Measurements from ENCODE around the gene CNOT2.
"Not testable (repeated sequence)": the region's sequence is repeated elsewhere in the genome, so short reads cannot be mapped to it uniquely, and the experiment has no call there.

CNOT2 gene

DNA sequence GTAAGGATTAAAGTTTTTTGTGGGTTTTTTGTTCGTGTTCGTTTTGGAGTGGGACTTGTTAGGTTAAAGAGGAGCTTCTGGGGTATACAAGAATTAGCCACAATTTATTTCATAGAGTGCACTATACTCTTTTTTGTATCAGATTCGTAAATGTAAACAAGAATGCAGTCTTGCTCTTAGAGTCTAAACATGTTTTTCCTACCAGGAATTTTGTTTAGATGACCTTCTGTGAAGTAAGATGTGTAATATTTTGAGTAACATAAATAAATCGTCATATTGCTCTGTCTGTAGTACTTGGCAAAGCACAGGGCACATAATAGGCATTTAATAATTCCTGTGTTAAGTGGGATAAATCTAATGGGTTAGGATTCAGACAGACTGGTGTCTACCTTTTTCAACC lies 9.6 kb downstream of the CNOT2 start:
- no peak for DNase-seq

DNA sequence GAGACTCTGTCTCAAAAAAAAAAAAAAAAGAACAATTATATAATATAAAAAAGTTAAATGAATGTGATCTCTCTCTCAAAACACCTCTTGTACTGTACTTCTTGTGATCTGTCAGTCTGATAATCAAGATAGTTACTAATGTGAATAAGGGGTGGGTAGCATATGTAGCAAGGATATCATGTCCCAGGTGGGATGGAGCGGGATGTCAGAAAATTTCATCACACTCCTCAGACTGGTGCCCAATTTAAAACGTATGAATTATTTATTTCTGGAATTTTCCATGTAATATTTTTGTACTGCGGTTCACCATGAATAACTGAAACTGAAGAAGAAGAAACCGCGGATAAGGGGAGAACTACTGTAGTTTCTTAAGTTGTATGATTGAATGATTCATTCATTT lies 11.0 kb downstream of the CNOT2 start:
- no peak for DNase-seq

DNA sequence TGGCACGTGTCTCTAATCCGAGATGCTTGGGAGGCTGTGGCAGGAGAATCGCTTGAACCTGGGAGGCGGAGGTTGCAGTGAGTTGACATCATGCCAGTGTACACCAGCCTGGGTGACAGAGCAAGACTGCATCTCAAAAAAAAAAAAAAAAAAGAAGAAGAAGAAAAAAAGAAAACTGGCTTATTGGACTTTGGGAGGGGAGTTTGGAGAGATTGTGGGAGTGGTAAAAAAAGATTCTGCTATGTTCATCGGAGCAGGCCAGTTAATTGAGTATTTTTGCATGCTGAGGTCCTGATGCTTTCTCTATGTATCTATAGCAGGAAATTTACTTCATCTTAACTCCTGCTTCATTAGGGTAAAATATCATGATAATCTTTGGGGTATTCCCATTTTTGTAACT lies 11.6 kb downstream of the CNOT2 start:
- DNase-seq: no peak

DNA sequence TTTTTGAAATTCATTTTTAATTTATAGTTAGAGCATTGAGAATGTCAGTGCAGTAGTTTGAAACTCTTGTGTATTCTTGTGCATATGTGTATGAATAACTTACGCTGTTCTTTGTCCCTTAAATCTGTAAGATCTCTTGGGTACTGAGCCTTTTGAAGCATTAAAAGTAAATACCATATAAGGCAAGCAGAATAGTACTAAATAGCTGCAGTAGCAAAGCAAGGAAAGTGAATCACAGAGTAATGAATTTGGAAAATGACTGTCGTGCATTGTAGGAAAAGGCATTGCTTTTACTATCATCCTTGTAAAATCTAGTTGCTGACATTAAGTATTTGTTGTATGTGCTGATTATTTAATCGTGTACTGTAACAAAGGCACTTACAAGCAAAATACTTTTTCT lies 12.1 kb downstream of the CNOT2 start:
- no peak for DNase-seq

DNA sequence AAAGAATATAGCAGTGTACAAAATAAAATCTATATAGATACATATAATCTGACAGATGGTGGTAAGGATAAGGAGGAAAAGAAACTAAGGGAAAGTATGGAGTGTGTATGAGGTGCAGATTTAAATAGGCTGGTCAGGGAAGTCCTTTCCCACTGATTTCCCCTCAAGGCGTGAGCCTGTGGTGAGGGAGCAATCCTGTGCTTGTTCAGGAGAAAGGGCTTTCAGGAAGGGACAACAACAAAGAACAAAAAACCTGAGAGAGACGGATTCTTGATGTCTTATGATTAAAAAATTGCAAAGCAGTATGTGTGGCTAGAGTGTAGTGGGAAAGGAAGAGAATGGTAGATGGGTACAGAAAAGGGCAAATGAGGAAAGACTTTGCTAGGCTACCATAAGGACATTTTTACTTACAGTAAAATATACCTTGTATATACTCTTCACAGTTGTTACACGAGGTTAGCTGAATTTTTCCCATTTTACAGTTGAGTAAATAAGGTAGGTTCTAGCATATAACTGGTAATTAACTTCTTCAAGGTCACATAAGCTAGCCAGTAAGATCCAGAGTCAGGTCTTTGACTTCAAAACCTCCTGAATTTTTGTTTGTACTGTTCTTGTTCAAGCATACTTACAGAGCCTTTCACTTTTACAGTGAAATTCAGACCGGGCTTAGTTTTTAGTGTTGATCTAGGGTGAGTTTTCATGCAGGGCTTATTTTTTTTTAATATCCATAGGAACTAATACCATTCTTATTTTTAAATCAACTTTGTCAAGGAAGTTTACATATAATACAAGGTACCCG lies 15.6 kb downstream of the CNOT2 start:
- DNase-seq: no peak

DNA sequence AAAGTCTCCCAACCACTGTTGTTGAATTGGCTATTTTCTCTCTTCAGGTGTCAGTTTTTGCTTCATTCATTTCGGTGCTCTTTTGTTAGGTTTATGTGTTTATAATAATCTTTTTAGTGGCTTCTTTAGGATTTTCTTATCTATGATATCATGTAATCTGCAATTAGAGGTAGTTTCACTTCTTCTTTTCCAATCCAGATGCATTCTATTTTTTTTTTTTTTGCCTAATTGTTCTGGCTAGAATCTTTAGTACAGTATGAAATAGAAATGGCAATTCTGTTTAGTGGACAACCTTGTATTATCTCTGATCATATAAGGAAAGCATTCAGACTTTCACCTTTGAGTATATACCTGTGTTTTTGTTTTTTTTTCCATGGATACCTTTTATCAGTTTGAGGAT lies 17.4 kb downstream of the CNOT2 start:
- DNase-seq: no peak

DNA sequence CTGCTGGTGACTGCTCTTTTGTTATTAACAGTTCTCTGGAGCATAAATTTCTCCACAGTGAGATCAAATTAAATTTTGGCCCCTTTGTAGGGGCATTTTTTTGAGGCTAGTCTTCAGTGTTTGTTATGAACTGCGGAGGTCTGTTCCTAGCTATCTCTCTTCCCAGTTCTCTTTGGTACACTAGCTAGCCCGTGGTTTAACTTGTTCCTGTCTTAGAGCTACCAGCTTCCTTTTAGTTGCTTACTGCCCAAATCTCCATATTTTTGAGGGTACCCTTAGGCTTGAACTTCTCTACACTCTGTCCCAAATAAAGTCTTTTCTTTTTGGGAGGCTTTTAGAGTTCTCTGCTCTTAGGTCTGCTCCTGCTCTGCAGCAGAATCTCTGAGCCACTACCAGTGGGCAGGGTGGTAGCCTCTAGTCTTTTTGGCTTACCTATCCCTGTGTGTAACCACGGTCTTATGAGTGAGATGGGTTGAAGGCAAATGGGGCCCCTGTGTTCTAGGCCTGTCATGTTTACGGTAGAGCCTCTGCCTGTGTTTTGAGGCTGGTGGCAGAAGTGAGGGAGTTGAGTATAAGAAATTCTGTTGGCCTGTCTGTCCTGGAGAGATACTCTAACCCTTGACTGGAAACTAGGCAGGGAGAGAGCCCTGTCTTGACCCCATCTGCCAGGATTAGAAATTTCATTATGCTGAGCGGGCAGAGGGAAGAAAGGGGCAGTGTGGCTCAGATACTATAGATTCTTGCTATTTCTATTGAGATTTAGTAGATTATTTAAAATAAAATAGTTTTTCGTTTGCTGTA lies 21.0 kb downstream of the CNOT2 start:
- DNase-seq: no peak

DNA sequence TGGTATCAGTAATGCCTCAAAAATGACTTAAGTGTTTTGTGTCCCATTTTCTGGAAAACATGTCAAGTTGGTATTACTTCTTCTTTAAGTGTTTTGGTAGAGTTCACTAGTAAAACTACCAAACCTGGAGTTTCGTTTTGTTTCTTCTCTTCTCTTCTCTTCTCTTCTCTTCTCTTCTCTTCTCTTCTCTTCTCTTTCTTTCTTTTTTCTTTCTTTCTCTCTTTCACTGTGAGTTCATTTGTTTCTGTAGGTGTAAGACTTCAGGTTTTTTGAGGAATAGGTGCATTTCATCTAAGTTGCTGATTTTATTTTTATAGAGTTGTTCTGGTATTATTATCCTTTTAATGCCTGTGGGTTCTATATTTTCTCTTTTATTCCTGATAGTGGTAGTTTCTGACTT lies 21.9 kb downstream of the CNOT2 start:
- DNase-seq: no peak

DNA sequence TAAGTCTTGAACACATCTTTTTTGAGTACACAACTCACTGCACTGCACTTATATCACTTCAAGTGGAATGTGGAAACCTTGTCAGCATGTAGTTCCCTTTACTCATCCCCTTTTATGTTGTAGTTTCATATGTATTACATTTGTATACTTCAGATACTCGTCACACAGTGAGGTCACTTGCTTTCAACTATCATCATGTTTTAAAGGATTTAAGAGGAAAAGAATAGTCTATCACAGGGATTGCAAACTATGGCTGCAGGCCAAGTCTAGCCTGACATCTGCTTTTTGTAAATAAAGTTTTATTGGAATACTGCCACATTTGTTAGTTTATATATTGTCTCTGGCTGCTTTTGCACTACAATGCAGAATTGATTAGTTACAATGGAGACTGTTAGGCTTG lies 24.3 kb downstream of the CNOT2 start:
- peak; percentile 1 for DNase-seq

DNA sequence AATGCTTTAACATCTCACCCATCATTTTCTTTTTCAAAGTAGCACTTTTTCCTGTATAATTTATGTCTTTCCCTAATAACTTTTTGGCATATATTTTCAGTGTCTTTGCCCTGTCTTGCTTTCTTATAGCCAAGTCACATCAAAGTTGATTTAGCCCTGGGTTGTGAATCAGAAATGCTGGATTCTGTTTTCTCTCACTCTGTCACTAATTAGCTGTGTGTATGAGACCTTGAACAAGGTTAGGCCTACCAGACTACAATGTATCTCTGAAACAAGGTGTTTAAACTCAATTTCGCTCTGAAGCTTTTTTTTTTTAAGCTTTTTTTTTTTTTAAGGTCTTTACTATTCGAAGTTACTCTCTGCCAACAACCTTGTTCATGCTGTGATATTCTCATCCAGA lies 25.7 kb downstream of the CNOT2 start:
- no peak for DNase-seq

DNA sequence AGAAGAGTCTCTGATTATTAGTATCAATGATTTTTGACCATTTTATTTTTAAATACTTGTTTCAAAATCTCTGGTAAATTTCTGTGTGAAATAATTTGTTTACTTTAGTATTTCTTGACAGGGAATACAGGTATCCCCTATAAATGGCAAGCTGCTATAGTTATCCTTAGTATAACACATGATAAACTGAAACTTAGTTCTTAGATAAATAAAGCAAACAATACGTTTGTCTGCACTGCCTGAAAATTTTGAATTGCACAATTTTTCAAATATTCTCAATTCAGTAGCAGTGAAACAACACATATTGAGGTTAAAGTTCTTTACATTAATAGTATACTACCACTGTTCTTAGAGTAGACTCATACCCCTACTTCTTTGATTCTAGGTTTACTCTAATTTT lies 26.9 kb downstream of the CNOT2 start:
- no peak for DNase-seq

DNA sequence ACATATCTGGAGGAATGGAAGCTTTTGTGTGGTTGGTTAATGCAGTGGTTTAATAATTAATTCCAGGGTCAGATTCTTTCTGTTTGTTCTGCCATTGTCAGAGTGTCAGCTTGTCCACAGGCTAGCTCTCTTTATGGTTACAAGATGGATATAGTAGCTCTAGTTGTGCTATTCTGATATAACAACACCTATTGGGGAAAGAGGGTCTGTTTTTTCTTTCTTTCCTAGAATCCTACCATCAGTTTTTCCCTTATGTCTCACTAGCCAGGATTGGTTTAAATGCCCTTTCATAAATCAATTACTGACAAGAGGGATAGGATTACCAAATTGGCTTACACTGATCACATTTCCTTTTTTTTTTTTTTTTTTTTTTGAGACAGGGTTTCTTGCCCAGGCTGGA lies 27.8 kb downstream of the CNOT2 start:
- no peak for DNase-seq

DNA sequence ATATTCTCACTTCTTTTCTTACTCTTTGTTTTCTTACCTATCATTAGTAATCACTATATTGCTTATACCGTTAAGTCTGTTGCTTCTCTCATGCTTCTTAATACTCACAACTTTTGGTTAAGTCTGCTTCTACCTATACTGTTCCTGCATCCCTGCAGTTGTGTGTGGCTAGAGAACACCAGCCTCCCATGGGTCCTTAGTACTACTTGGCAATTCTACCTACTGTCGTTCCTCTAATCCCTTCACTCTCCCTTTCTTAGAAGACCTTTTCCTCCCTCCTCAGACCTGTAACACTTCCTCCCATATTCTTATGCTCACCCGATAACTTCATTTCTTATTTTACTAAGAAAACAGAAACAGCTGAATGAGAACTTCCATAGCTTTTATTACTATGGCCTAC lies 29.3 kb downstream of the CNOT2 start:
- no peak for DNase-seq

DNA sequence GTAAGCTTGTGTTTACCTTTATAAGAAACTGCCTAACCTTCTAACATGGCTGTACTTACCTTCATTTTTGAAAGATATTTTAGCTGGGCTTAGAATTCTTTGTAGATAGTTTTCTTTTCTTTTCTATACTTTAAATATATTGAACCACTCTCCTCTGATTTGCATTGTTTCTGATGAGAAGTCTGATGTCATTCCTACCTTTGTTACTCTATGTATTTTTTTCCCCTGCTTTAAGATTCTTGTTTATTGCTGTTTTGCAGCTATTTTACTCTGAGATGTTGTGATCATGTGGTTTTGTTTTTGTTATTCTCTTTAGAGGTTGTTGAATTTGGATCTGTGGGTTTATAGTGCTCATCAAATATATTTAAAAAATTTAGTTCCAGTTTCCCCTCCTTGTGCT lies 31.8 kb downstream of the CNOT2 start:
- no peak for DNase-seq

DNA sequence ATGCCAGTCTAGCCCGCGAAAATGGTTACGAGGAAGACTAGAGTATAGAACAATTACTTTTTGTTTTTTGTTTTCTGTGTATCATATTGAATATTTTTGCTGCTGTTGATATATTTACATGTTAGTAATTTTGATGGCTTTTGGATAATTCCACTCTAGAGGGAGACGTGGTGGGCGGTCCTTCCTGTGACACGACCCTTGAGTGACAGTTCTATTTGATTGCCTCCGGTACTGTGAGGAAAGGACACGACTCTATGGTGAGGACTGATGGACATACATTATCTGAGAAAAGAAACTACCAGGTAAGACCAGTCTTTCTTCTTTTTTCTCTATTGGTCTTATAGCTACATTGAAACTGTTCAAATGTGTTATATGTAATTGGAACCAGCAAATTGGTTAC lies 34.7 kb downstream of the CNOT2 start:
- DNase-seq: no peak

DNA sequence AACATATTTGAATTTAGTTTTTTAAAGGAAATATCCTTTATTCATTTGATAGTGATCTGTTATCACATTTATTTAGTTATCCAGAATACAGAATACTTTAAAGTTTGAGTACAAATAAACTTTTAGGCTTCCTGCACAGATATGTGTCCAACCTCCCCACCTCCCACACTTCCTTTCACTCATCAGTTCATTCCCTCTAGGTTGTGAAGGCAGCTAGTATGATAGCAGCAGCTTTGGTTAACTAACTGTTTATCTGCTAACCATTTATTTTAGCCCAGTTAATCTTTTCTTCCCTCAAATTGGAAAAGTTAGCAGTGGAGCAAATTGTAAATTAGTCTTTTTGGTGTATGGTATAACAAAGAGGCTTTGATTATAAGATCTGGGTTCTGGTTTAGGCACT lies 35.7 kb downstream of the CNOT2 start:
- DNase-seq: no peak

DNA sequence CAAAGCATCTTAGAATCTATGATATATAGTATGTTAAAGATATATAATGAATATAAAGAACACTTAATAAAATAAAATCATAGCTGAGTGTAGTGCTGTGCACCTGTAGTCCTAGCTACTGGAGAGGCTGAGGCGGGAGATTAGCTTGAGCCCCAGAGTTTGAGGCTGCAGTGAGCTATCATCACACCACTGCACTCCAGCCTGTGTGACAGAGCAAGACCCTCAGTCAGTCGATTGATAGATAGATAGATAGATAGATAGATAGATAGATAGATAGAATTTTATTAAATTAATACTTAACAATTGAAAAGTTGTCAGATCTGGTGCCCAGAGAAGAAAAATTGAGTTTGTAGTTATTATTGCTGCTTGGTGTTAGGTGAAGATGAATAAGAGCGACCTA lies 40.0 kb downstream of the CNOT2 start:
- DNase-seq: no peak

DNA sequence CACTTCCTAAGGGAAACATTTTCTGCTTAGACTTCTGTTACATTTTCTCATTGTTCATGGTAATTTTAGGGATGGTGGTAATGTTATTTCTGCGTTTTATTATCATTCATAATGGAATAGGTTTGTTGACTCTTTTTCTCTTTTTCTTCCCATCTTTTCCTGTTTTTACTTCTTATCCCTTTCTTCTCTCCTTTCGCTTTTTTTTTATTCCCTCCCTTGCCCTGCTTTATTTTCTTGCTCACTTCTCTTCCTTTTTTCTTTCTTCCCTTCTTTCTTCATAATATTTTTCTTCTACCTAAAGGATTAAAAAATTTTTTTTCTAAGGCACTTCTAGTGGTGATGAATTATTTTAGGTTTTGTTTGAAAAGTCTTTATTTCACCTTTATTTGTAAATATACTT lies 45.6 kb downstream of the CNOT2 start:
- DNase-seq: no peak

DNA sequence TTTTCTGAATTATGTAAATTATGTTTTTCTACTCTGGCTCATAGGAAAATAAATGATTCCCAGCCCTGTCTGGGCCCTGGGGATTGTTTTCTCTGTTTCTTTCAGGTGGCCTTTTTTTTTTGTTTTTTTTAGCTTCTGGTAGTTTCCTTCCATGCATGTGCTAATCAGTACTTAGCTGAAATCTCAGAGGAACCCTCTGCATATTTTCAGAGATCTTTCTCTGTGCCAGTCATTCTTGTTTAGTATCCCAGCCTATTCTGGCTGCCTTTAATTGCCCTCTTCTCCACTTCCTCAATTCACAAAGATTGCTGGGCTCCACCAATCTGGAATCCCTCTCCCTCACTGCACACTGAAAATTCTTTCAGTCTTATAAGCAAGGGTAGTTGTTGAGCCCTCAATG lies 46.9 kb downstream of the CNOT2 start:
- no peak for DNase-seq

DNA sequence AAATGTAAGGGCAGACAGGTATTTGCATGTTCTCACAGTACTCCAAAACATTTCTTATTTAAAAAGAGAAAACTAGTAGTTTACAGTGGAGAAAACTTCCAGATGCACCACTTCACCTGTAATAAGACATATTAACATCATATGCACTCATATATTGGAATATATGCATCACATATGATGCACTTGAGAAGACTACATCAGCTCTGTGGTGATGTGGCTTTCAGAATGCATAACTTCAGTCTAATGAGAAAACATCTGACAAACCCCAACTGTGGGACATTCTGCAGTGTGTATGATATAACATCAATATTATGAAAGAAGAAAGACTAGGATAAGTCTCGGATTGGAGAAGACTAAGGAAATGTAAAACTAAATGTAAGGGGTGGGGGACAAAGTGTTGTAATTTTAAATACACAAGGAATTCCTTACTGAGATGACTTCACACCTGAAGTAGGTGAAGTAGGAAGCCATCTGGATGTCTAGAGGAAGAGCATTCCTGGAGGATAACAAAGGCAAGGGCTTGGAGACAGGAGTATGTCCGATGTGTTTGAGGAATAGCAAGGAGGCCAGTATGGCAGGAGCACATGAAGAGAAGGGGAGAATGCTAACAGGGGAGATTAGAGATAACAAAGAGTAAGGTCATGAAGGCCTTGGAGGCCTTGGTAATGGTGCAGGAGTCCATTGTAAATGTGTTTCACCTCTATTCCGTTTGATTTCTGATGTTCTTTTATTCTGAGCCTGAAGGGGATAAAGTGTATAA lies 49.0 kb downstream of the CNOT2 start:
- DNase-seq: no peak

DNA sequence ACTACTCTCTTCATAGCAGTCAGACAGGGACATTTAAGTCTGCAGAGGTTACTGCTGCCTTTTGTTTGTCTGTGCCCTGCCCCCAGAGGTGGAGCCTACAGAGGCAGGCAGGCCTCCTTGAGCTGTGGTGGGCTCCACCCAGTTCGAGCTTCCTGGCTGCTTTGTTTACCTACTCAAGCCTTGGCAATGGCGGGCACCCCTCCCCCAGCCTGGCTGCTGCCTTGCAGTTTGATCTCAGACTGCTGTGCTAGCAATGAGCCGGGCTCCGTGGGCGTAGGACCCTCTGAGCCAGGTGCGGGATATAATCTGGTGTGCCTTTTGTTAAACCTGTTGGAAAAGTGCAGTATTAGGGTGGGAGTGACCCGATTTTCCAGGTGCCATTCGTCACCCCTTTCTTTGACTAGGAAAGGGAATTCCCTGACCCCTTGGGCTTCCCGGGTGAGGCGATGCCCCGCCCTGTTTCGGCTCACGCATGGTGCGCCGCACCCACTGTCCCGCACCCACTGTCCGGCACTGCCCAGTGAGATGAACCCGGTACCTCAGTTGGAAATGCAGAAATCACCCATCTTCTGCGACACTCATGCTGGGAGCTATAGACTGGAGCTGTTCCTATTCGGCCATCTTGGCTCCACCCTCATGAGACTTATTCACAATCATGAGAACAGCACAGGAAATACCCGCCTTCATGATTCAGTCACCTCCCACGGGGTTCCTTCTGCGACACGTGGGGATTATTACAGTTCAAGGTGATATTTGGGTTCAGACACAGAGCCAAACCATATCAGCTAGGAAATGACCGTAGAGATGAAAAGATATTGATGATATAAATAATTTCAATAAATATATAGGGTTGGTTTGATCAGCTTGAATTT lies 61.7 kb downstream of the CNOT2 start:
- not testable (repeated sequence) for DNase-seq

DNA sequence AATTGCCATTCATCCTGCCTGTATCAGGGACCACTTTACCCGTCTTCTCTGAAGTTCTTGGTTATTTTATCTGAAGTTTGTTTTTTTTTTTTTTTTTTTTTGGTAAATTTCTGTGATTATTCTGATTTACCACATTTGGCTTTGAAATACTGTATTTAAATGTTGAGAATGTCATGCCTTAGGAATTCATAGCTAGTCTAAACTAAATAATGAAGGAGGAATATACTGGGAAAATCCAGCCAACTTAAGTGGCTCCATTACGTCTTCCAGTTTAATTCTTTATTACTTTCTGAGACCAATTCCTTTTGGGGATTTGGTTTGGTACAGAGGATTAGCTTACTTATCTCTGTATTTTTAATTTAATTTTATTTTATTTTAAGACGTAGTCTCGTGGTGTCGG lies 62.6 kb downstream of the CNOT2 start:
- DNase-seq: no peak

DNA sequence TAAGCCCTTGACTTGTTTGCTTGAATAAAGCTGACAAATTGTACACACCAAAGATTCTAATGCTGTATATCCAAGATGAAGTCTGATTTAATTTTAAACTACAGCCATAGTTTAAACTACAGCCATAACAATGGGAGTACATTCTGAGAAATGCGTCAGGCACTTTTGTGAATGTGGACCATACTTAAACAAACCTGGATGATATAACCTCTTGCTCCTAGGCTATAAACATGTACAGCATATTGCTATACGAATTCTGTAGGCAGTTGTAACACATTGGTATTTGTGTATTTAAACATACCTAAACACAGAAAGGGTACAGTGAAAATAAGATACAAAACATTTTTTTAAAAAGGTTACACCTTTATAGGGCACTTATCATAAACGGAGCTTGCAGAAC lies 63.4 kb downstream of the CNOT2 start:
- no peak for DNase-seq

All from activated CD4-positive, alpha-beta T cell treated with anti-CD3 and anti-CD28 coated beads, Interleukin-10, Interleukin-2, amounts not matched to agents 100 ng/mL and 50 ng/mL, durations not matched to agents 16 hours and 8 hours (primary cell).